GM12878 (cell line): Measurements from ENCODE around the gene UBE2Q2.

Source experiments
- CBX3 ChIP-seq: fragments of 200-600 bp; sonication (generic); IDR thresholded peaks from 2 replicates; pipeline ENCODE4 v1.6.1; 2016; ENCODE audit warnings: low read depth, borderline replicate concordance
- CTCF ChIP-seq, 3 experiments: IDR thresholded peaks in 2 of 3; conservative IDR thresholded peaks in 1 of 3; 2 replicates each; pipeline ENCODE4 v1.5.1; 2011; ENCODE audit warnings: low read depth in 3 of 3, low read length in 3 of 3, mild to moderate bottlenecking in 3 of 3, control low read depth in 2 of 3, moderate library complexity in 2 of 3, inconsistent platforms in 1 of 3, mixed read lengths in 1 of 3; ENCODE audit not compliant: control insufficient read depth in 2 of 3, insufficient read depth in 1 of 3; ENCODE audit errors: extremely low read depth in 1 of 3
- E2F8 ChIP-seq: fragments of 450-650 bp; IDR thresholded peaks from 2 replicates; pipeline ENCODE4 v1.6.1; 2018; ENCODE audit warnings: mild to moderate bottlenecking, low read depth, moderate library complexity; ENCODE audit not compliant: partially characterized antibody
- ESRRA ChIP-seq: IDR thresholded peaks from 2 replicates; pipeline ENCODE4 v1.6.1; 2012; ENCODE audit warnings: mild to moderate bottlenecking, low read length, improper control_type of control experiment
- GABPA ChIP-seq: IDR thresholded peaks from 2 replicates; pipeline ENCODE4 v1.6.1; 2014; ENCODE audit warnings: antibody characterized with exemption, low read depth, mild to moderate bottlenecking, inconsistent platforms
- MAX ChIP-seq: IDR thresholded peaks from 2 replicates; pipeline ENCODE4 v1.6.1; 2012; ENCODE audit warnings: low read depth, low read length, improper control_type of control experiment
- POU2F2 ChIP-seq: IDR thresholded peaks from 3 replicates; pipeline ENCODE4 v1.6.1; 2011; ENCODE audit warnings: low read depth, mild to moderate bottlenecking, low read length, borderline replicate concordance
- RELB ChIP-seq: fragments of 450-650 bp; IDR thresholded peaks from 2 replicates; pipeline ENCODE4 v1.6.1; 2017; ENCODE audit warnings: low read depth, mild to moderate bottlenecking, moderate library complexity
- SUZ12 ChIP-seq: fragments of 200-600 bp; sonication (generic); IDR thresholded peaks from one replicate; pipeline ENCODE4 v1.6.1; 2018; ENCODE audit warnings: antibody characterized with exemption, mild to moderate bottlenecking; ENCODE audit not compliant: unreplicated experiment
- TARDBP ChIP-seq: IDR thresholded peaks from 2 replicates; pipeline ENCODE4 v1.6.1; 2016; ENCODE audit warnings: borderline replicate concordance
- WRNIP1 ChIP-seq: IDR thresholded peaks from 2 replicates; pipeline ENCODE4 v1.6.1; 2011; ENCODE audit warnings: low read depth, low read length, improper control_type of control experiment, borderline replicate concordance

DNA sequence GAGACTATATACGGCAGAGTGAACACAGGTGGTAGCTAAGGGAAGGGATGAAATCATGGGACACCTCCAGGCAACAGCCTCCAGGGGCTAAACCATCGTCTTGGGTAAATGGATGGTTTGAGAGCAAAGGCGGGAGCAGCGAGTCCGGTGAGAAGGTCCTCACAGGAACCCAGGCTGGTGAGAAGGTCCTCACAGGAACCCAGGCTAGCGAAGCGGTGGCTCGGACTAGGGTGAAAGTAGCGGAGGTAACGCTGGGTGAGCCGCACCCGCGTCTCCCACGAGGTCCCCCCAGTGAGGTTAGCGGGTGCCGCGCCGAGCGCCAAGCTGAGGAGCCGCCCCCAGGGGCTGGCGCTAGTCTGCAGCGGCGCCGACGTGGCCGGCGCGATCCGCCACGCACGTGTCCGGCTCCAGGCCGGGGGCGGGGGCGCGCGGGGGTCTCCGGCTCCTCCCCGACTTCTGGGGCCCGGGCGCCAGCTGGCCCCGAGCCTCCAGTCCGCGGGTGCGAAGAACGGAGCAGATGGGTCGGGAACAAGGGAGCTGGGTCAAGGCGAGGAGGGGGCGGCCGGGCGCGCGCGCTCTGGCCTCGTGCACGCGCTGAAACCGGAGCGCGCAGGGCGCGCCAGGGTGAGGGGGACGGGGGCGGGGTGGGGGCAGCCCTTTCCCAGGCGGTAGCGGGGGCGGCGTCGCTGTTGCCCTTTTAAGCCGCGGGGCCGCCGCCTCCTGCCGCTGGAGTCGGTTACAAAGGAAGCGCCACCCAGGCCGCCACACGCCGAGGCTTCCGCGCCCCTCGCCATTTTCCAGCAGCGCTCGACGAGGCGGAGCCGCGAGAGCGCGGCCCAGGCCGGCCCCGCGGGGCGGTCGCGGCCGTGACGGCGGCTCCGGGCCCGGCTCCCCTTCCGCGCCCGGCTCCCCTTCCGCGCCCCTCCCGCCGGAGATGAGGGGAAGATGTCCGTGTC lies at the start of gene UBE2Q2:
- TF ChIP-seq CTCF (IDR thresholded peaks at IDR 0.05 in 2 of 3, conservative IDR thresholded peaks at IDR 0.05 in 1 of 3; ENCODE audit: control insufficient read depth in 2 of 3, extremely low read depth in 1 of 3, insufficient read depth in 1 of 3, low read depth in 3 of 3, low read length in 3 of 3) (no peak), WRNIP1 (no peak), POU2F2 (no peak), RELB (no peak), CBX3 (no peak), SUZ12 (no peak), ESRRA (no peak), TARDBP (no peak), MAX (no peak; the same call in none of the 2 replicates), GABPA (no peak), E2F8 (no peak)
